ENCODE measurements around the gene CYP4F11.

- TF ChIP-seq BHLHE40 (IDR thresholded peaks at IDR 0.05; ENCODE audit: borderline replicate concordance) (no peak), FOXM1 (IDR thresholded peaks at IDR 0.05; ENCODE audit: borderline replicate concordance) (no peak), PKNOX1 (IDR thresholded peaks at IDR 0.05) (no peak), ZNF384 (IDR thresholded peaks at IDR 0.05) (no peak), SP1 (IDR thresholded peaks at IDR 0.05) (no peak), FOXA1 (IDR thresholded peaks at IDR 0.05) (no peak), L3MBTL2 (conservative IDR thresholded peaks at IDR 0.05) (no peak), ARNT (IDR thresholded peaks at IDR 0.05) (no peak), HDGF (IDR thresholded peaks at IDR 0.05; ENCODE audit: borderline replicate concordance) (no peak)
Observed at GRCh38 chr19:15863272-15863671, 71.1 kb downstream of the CYP4F11 start.

Measured in HEK293T (cell line).